ENCODE measurements around the gene NFKBIB.
"Not testable (repeated sequence)": the region's sequence is repeated elsewhere in the genome, so short reads cannot be mapped to it uniquely, and the experiment has no call there.

Gene NFKBIB

DNA sequence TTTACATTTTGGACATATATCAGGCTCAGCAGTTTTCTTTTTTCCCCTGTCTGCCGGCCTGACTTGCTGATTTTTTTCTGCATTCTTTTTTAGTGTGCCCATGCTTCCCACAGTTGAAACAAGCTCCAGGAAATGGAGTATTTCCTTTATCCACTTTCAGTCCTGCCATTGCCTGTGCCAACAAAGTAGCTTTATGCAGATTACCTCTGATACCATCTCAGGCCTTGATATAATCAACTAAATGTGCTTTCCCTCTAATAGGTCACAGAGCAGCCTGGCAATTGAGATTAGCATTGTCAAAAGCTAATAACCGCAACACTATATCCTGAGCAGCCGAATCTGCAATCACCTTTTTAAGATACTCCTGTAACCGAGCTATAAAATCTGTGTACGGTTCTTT, 40.2 kb downstream of the NFKBIB start:
- DNase-seq (ENCODE audit: low read depth) = no peak

DNA sequence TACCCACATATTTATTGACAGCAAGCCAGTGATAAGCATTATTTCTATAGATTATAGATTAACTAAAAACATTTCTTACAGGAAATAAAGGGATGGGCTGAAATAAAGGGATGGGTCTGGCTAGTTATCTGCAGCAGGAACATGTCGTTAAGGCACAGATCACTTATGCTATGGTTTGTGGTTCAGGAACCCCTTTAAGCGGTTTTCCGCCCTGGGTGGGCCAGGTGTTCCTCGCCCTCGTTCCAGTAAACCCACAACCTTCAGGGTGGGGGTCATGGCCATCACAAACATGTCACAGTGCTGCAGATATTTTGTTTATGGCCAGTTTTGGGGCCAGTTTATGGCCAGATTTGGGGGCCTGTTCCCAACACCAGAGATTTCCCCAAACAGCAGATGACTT, 41.7 kb downstream of the NFKBIB start:
- H3K27me3 ChIP-seq (replicated peaks; ENCODE audit: control insufficient read depth, insufficient read depth, low read length); H3K9ac ChIP-seq (ENCODE audit: low read length); H3K4me3 ChIP-seq (ENCODE audit: low read length); H3K4me1 ChIP-seq (ENCODE audit: control insufficient read depth, insufficient read depth, low read length); H3K9me3 ChIP-seq (ENCODE audit: control insufficient read depth, low read length); DNase-seq (ENCODE audit: low read depth): not testable (repeated sequence)
- H3K36me3 ChIP-seq (ENCODE audit: control insufficient read depth, insufficient read depth, low read length, severe bottlenecking) = peaks cover 11% of the 10 kb centered on the region

More for the DNA sequence above, 40.2 kb downstream of the NFKBIB start:
- H3K9me3 ChIP-seq (ENCODE audit: control insufficient read depth, low read length) = peaks cover 3% of the 10 kb centered on the region
- H3K4me3 ChIP-seq (ENCODE audit: low read length) = no peak overlapping the region
- no peak overlapping the region for H3K9ac ChIP-seq (ENCODE audit: low read length)
- peaks cover 5% of the 10 kb centered on the region for H3K36me3 ChIP-seq (ENCODE audit: control insufficient read depth, insufficient read depth, low read length, severe bottlenecking)
- H3K27me3 ChIP-seq (replicated peaks; ENCODE audit: control insufficient read depth, insufficient read depth, low read length) = no peaks in the 10 kb centered on the region
- no peaks in the 10 kb centered on the region for H3K4me1 ChIP-seq (ENCODE audit: control insufficient read depth, insufficient read depth, low read length)

- Histone ChIP-seq H3K4me1 (ENCODE audit: control insufficient read depth, insufficient read depth, low read length) (no peaks in the 10 kb centered on the region), H3K4me3 (ENCODE audit: low read length) (no peak overlapping the region), H3K9me3 (ENCODE audit: control insufficient read depth, low read length) (no peaks in the 10 kb centered on the region), H3K9ac (ENCODE audit: low read length) (no peak overlapping the region), H3K27me3 (replicated peaks; ENCODE audit: control insufficient read depth, insufficient read depth, low read length) (no peaks in the 10 kb centered on the region), H3K36me3 (ENCODE audit: control insufficient read depth, insufficient read depth, low read length, severe bottlenecking) (peaks cover 16% of the 10 kb centered on the region)
- DNase-seq (ENCODE audit: low read depth) = no peak
Measured at GRCh38 chr19:38941979-38942378, 42.2 kb downstream of the NFKBIB start.

GRCh38 chr19:38942471-38943181, 42.9 kb downstream of the NFKBIB start:
- Histone ChIP-seq H3K27me3 (replicated peaks; ENCODE audit: control insufficient read depth, insufficient read depth, low read length) (no peaks in the 10 kb centered on the region), H3K36me3 (ENCODE audit: control insufficient read depth, insufficient read depth, low read length, severe bottlenecking) (peaks cover 18% of the 10 kb centered on the region), H3K4me3 (ENCODE audit: low read length) (no peak overlapping the region), H3K9me3 (ENCODE audit: control insufficient read depth, low read length) (no peaks in the 10 kb centered on the region), H3K9ac (ENCODE audit: low read length) (no peak overlapping the region), H3K4me1 (ENCODE audit: control insufficient read depth, insufficient read depth, low read length) (no peaks in the 10 kb centered on the region)
- no peak for DNase-seq (ENCODE audit: low read depth)

DNA sequence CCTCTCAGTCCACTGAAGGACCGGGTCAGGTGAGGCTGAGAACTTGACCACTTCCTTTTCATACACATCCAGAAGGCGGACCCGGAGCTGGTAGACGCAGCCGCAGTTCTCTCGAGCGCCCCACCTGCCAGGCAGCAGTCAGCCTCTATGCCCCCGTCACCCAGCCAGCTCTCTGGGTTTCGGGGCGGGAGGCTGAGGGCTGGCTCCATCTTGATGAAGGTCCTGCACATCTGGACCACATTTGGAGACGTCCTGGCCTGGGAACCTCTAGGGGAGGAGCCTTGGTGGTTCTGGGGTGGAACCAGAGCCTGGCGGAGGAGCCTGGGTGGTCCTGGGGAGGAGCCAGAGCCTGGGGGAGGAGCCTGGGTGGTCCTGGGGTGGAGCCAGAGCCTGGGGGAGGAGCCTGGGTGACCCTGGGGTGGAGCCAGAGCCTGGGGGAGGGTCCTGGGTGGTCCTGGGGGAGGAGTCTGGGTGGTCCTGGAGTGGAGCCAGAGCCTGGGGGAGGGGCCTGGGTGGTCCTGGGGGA, 45.3 kb downstream of the NFKBIB start:
- H3K36me3 ChIP-seq (ENCODE audit: control insufficient read depth, insufficient read depth, low read length, severe bottlenecking) = peaks cover 18% of the 10 kb centered on the region
- H3K4me3 ChIP-seq (ENCODE audit: low read length) = no peak overlapping the region
- no peak for DNase-seq (ENCODE audit: low read depth)
- no peaks in the 10 kb centered on the region for H3K9me3 ChIP-seq (ENCODE audit: control insufficient read depth, low read length)
- H3K27me3 ChIP-seq (replicated peaks; ENCODE audit: control insufficient read depth, insufficient read depth, low read length) = no peaks in the 10 kb centered on the region
- H3K9ac ChIP-seq (ENCODE audit: low read length) = no peak overlapping the region
- H3K4me1 ChIP-seq (ENCODE audit: control insufficient read depth, insufficient read depth, low read length) = peaks cover 2% of the 10 kb centered on the region

DNA sequence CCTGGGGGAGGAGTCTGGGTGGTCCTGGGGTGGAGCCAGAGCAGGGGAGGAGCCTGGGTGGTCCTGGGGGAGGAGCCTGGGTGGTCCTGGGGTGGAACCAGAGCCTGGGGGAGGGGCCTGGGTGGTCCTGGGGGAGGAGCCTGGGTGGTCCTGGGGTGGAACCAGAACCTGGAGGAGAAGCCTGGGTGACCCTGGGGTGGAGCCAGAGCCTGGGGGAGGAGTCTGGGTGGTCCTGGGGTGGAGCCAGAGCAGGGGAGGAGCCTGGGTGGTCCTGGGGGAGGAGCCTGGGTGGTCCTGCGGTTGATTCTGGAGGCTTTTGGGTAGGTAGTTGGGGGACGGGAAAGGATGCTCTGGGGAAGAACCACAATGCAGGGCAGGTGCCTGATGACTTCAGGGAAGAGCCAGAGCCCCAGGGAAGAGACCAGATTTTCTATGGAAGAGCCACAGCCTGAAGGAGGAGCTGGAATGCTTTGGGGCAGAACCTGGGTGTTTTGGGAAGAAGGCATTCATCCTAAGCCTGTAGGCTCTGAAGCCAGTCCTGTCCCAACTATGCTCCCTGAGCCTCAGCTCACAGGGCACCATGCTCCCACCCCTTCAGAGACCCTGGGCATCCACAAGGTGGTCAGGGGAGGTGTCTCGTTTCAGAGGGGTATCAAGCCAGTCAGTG, 45.9 kb downstream of the NFKBIB start:
- peaks cover 5% of the 10 kb centered on the region for H3K4me1 ChIP-seq (ENCODE audit: control insufficient read depth, insufficient read depth, low read length)
- no peak overlapping the region for H3K4me3 ChIP-seq (ENCODE audit: low read length)
- peaks cover 18% of the 10 kb centered on the region for H3K36me3 ChIP-seq (ENCODE audit: control insufficient read depth, insufficient read depth, low read length, severe bottlenecking)
- no peaks in the 10 kb centered on the region for H3K27me3 ChIP-seq (replicated peaks; ENCODE audit: control insufficient read depth, insufficient read depth, low read length)
- no peaks in the 10 kb centered on the region for H3K9me3 ChIP-seq (ENCODE audit: control insufficient read depth, low read length)
- no peak for DNase-seq (ENCODE audit: low read depth)
- H3K9ac ChIP-seq (ENCODE audit: low read length) = no peak overlapping the region

DNA sequence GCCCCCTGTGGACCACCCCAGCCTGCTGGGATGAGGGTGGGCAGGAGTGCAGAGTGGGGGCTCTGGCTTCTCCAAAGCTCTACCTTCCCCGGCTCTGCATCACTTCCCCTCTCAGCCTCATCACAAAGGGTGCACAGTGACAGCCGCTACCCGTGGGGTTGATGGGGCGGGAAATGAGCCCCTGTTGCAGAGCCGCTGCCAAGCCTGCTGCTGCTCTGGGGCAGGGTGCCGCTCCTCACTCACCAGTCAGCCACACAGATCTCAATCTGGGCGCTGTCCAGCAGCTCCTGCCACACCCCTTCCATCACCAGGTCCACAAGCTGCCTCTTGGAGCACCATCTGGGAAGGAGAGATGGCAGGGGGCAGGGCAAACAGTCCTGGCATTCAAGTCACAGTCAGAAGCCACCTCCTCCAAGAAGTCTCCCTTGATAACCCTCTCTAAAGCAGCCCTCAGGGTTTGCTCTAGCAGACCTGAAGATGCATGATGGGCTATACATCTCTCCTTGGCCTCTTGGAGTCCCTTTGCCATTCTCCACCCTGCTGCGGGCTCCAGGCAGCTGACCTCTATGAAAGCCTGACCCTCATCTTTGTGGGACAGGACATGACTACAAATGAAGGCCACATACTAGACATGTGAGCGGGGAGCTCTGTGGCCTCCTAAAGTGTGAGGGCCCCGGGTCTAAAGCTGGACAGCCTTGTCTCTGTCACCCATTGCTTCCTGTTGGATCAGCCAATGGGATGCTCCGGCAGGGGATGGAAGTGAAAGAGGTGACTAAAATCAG, 46.7 kb downstream of the NFKBIB start:
- Histone ChIP-seq H3K4me1 (ENCODE audit: control insufficient read depth, insufficient read depth, low read length) (peaks cover 5% of the 10 kb centered on the region), H3K9me3 (ENCODE audit: control insufficient read depth, low read length) (no peaks in the 10 kb centered on the region), H3K4me3 (ENCODE audit: low read length) (no peak overlapping the region), H3K27me3 (replicated peaks; ENCODE audit: control insufficient read depth, insufficient read depth, low read length) (no peaks in the 10 kb centered on the region), H3K9ac (ENCODE audit: low read length) (no peak overlapping the region), H3K36me3 (ENCODE audit: control insufficient read depth, insufficient read depth, low read length, severe bottlenecking) (peaks cover 18% of the 10 kb centered on the region)
- no peak for DNase-seq (ENCODE audit: low read depth)

DNA sequence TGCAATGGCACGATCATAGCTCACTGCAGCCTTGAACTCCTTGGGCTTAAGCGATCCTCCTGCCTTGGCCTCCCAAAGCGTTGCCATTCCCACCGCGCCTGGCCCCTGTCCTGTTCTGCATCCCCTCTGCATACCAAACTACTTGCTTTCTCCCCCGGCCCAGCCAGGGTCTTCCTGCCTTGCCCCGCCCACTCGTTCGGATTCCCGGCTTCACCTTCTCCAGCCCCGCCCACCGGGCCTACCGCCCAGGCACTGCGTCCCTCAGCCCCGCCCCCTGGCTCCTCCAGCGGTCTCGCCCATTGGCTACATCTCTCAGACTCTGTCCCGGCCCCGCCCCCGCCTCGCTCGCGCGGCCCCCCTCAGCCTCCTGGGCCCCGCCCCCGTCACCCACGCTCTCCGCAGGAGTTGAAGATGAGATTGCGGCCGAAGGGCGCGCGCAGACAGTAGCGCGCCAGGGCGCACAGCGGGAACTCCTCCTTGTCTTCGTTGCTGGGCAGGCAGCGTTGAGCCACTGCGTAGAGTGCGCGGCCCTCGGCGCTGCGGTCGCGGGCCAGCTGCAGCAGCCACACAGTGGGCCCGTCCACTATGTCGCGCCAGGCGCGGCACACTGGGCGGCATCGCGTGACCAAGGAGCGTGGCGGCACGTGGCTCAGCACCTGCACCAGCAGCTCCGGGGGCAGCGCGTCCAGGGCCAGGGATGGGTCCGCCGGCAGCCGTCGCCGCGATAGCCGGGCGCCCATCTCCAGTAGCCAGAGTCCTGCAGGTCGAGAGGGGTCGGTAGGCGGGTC, 50.0 kb downstream of the NFKBIB start:
- Histone ChIP-seq H3K36me3 (ENCODE audit: control insufficient read depth, insufficient read depth, low read length, severe bottlenecking) (peaks cover 14% of the 10 kb centered on the region), H3K4me1 (ENCODE audit: control insufficient read depth, insufficient read depth, low read length) (peaks cover 5% of the 10 kb centered on the region), H3K9me3 (ENCODE audit: control insufficient read depth, low read length) (no peaks in the 10 kb centered on the region), H3K4me3 (ENCODE audit: low read length) (peak overlapping the region; percentile 70), H3K9ac (ENCODE audit: low read length) (no peak overlapping the region), H3K27me3 (replicated peaks; ENCODE audit: control insufficient read depth, insufficient read depth, low read length) (no peaks in the 10 kb centered on the region)
- DNase-seq (ENCODE audit: low read depth) = peak; percentile 46

GRCh38 chr19:38951187-38951586, 51.4 kb downstream of the NFKBIB start:
- Histone ChIP-seq H3K4me3 (ENCODE audit: low read length) (no peak overlapping the region), H3K9ac (ENCODE audit: low read length) (no peak overlapping the region), H3K9me3 (ENCODE audit: control insufficient read depth, low read length) (no peaks in the 10 kb centered on the region), H3K27me3 (replicated peaks; ENCODE audit: control insufficient read depth, insufficient read depth, low read length) (no peaks in the 10 kb centered on the region), H3K4me1 (ENCODE audit: control insufficient read depth, insufficient read depth, low read length) (peaks cover 5% of the 10 kb centered on the region), H3K36me3 (ENCODE audit: control insufficient read depth, insufficient read depth, low read length, severe bottlenecking) (peaks cover 10% of the 10 kb centered on the region)
- no peak for DNase-seq (ENCODE audit: low read depth)

GRCh38 chr19:38952395-38953165, 52.8 kb downstream of the NFKBIB start:
- H3K36me3 ChIP-seq (ENCODE audit: control insufficient read depth, insufficient read depth, low read length, severe bottlenecking) = no peaks in the 10 kb centered on the region
- H3K9ac ChIP-seq (ENCODE audit: low read length) = no peak overlapping the region
- DNase-seq (ENCODE audit: low read depth) = no peak
- no peak overlapping the region for H3K4me3 ChIP-seq (ENCODE audit: low read length)
- no peaks in the 10 kb centered on the region for H3K27me3 ChIP-seq (replicated peaks; ENCODE audit: control insufficient read depth, insufficient read depth, low read length)
- H3K9me3 ChIP-seq (ENCODE audit: control insufficient read depth, low read length) = no peaks in the 10 kb centered on the region
- H3K4me1 ChIP-seq (ENCODE audit: control insufficient read depth, insufficient read depth, low read length) = peaks cover 5% of the 10 kb centered on the region
